Measurements from ENCODE around the gene HPS3. TPM values are rescaled to one million over a fixed set of nuclear protein-coding genes. Genes with fewer than 3 reads are reported as not detected.
A peak's percentile ranks its signal among the peaks of the same experiment; 100 is the strongest.

HPS3 gene
- polyA plus RNA-seq, 1 donor from 2014 or later = 17.1 TPM

DNA sequence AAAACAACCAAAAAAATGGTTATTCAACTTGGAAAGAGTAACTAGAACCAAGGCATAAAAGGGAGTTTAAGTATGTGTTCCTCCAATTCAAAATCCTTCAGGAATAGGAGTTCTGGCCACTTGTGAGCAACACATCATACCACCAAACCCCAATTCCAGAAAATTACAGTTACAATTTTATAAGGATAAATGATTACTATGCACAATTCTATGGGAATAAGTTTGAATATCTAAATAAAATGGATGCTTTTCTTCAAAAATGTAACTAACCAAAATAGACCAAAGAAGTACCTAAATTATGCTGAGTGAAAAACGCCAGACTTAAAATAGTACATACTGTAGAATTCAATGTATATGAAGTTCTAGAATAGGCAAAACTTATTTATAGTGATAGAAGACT is 47.7 kb upstream of the HPS3 start:
- TF ChIP-seq MXI1 (conservative IDR thresholded peaks at IDR 0.05; ENCODE audit: poor library complexity, severe bottlenecking) (no peak), TAF1 (IDR thresholded peaks at IDR 0.05; ENCODE audit: low read depth) (no peak), RAD21 (conservative IDR thresholded peaks at IDR 0.05) (no peak), POLR2AphosphoS5 (IDR thresholded peaks at IDR 0.05) (no peak), EZH2 (IDR thresholded peaks at IDR 0.05; ENCODE audit: borderline replicate concordance, insufficient read depth, low read length, poor library complexity, severe bottlenecking) (no peak), SMC3 (conservative IDR thresholded peaks at IDR 0.05; ENCODE audit: poor library complexity) (no peak)
- TF ChIP-seq, protein P1, sequence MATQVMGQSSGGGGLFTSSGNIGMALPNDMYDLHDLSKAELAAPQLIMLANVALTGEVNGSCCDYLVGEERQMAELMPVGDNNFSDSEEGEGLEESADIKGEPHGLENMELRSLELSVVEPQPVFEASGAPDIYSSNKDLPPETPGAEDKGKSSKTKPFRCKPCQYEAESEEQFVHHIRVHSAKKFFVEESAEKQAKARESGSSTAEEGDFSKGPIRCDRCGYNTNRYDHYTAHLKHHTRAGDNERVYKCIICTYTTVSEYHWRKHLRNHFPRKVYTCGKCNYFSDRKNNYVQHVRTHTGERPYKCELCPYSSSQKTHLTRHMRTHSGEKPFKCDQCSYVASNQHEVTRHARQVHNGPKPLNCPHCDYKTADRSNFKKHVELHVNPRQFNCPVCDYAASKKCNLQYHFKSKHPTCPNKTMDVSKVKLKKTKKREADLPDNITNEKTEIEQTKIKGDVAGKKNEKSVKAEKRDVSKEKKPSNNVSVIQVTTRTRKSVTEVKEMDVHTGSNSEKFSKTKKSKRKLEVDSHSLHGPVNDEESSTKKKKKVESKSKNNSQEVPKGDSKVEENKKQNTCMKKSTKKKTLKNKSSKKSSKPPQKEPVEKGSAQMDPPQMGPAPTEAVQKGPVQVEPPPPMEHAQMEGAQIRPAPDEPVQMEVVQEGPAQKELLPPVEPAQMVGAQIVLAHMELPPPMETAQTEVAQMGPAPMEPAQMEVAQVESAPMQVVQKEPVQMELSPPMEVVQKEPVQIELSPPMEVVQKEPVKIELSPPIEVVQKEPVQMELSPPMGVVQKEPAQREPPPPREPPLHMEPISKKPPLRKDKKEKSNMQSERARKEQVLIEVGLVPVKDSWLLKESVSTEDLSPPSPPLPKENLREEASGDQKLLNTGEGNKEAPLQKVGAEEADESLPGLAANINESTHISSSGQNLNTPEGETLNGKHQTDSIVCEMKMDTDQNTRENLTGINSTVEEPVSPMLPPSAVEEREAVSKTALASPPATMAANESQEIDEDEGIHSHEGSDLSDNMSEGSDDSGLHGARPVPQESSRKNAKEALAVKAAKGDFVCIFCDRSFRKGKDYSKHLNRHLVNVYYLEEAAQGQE (IDR thresholded peaks at IDR 0.05; ENCODE audit: borderline replicate concordance) = no peak
- TF ChIP-seq, protein P2, sequence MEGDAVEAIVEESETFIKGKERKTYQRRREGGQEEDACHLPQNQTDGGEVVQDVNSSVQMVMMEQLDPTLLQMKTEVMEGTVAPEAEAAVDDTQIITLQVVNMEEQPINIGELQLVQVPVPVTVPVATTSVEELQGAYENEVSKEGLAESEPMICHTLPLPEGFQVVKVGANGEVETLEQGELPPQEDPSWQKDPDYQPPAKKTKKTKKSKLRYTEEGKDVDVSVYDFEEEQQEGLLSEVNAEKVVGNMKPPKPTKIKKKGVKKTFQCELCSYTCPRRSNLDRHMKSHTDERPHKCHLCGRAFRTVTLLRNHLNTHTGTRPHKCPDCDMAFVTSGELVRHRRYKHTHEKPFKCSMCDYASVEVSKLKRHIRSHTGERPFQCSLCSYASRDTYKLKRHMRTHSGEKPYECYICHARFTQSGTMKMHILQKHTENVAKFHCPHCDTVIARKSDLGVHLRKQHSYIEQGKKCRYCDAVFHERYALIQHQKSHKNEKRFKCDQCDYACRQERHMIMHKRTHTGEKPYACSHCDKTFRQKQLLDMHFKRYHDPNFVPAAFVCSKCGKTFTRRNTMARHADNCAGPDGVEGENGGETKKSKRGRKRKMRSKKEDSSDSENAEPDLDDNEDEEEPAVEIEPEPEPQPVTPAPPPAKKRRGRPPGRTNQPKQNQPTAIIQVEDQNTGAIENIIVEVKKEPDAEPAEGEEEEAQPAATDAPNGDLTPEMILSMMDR (IDR thresholded peaks at IDR 0.05; ENCODE audit: poor library complexity, severe bottlenecking) = no peak
- Histone ChIP-seq H3K9me3 (ENCODE audit: low read length) (no peaks in the 10 kb centered on the region), H2AFZ (ENCODE audit: low read depth, low read length) (no peak overlapping the region), H3K36me3 (ENCODE audit: insufficient read depth, low read length) (peaks cover 13% of the 10 kb centered on the region), H4K20me1 (ENCODE audit: insufficient read depth) (no peaks in the 10 kb centered on the region), H3K4me2 (ENCODE audit: low read length) (no peak overlapping the region), H3F3A (ENCODE audit: insufficient read depth, low read length, poor library complexity, severe bottlenecking) (no peaks in the 10 kb centered on the region), H3K9ac (ENCODE audit: low read length) (no peak overlapping the region), H3K79me2 (replicated peaks; ENCODE audit: insufficient read depth, low read length) (peaks cover 64% of the 10 kb centered on the region), H3K27ac (ENCODE audit: low read length) (no peak overlapping the region), H3K4me3 (ENCODE audit: low read length) (no peak overlapping the region), H3K9me2 (ENCODE audit: insufficient read depth, low read length) (no peaks in the 10 kb centered on the region), H3K27me3 (ENCODE audit: insufficient read depth, low read depth, low read length) (no peaks in the 10 kb centered on the region)

DNA sequence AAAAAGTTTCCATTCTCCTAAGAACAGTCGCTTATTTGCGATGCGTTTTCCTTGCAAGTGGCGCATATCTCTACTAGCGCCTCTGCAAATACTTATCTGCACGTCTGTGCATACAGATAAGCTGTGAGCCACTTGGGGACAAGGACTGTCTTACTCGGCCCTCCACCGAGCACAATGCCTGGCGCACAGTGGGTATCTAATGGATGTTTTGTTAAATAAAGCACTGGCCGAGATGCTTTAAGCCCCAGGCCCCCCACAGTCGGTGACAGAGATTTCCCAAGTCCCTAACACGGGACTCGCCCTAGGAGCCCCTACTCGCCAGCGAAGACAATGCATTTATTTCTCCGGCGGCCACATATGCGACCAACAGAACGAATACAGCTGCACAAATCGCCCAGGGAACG is 43.6 kb upstream of the HPS3 start:
- Histone ChIP-seq H3K4me3 (ENCODE audit: low read length) (peak overlapping the region; percentile 81), H3K27ac (ENCODE audit: low read length) (peak overlapping the region; percentile 96), H3F3A (ENCODE audit: insufficient read depth, low read length, poor library complexity, severe bottlenecking) (no peaks in the 10 kb centered on the region), H3K27me3 (ENCODE audit: insufficient read depth, low read depth, low read length) (no peaks in the 10 kb centered on the region), H3K4me2 (ENCODE audit: low read length) (peak overlapping the region; percentile 65), H3K9me3 (ENCODE audit: low read length) (peaks cover 5% of the 10 kb centered on the region), H3K79me2 (replicated peaks; ENCODE audit: insufficient read depth, low read length) (peaks cover 44% of the 10 kb centered on the region), H2AFZ (ENCODE audit: low read depth, low read length) (peak overlapping the region; percentile 89), H3K9me2 (ENCODE audit: insufficient read depth, low read length) (no peaks in the 10 kb centered on the region), H3K9ac (ENCODE audit: low read length) (peak overlapping the region; percentile 90), H3K36me3 (ENCODE audit: insufficient read depth, low read length) (peaks cover 11% of the 10 kb centered on the region), H4K20me1 (ENCODE audit: insufficient read depth) (no peaks in the 10 kb centered on the region)
- TF ChIP-seq SMC3 (conservative IDR thresholded peaks at IDR 0.05; ENCODE audit: poor library complexity) (peak; percentile 9), POLR2AphosphoS5 (IDR thresholded peaks at IDR 0.05) (peak; percentile 15), EP300 (conservative IDR thresholded peaks at IDR 0.05; ENCODE audit: poor library complexity, severe bottlenecking) (no peak), MXI1 (conservative IDR thresholded peaks at IDR 0.05; ENCODE audit: poor library complexity, severe bottlenecking) (peak; percentile 35)
